SK-N-MC (cell line): ENCODE results near the gene TPRX2.
"Not testable (repeated sequence)": the region's sequence is repeated elsewhere in the genome, so short reads cannot be mapped to it uniquely, and the experiment has no call there.

Experiments
- DNase-seq: peaks from one replicate; pipeline ENCODE4 v3.0.0-alpha.2; 2011; ENCODE audit warnings: low read depth, low spot score
- H3K27ac ChIP-seq: fragments of 200-600 bp; sonication (generic); 2 replicates; pipeline ENCODE4 v1.5.1; 2016; ENCODE audit warnings: mixed run types
- H3K36me3 ChIP-seq: fragments of 200-600 bp; sonication (generic); 2 replicates; pipeline ENCODE4 v1.6.1; 2017; ENCODE audit warnings: antibody characterized with exemption, low read length, mixed read lengths; ENCODE audit not compliant: insufficient read depth
- H3K4me3 ChIP-seq: fragments of 200-600 bp; sonication (generic); 2 replicates; pipeline ENCODE4 v1.5.1; 2016
- H3K9ac ChIP-seq: fragments of 200-600 bp; sonication (generic); 2 replicates; pipeline ENCODE4 v1.8.0; 2017; ENCODE audit warnings: mixed run types, mixed read lengths; ENCODE audit not compliant: insufficient read length
- H3K9me3 ChIP-seq: fragments of 200-600 bp; sonication (generic); 2 replicates; pipeline ENCODE4 v1.6.1; 2017; ENCODE audit warnings: low read depth, mild to moderate bottlenecking, antibody characterized with exemption, low read length, moderate library complexity, mixed read lengths
- EZH2 ChIP-seq: fragments of 200-600 bp; sonication (generic); IDR thresholded peaks from one replicate; pipeline ENCODE4 v1.6.1; 2017; ENCODE audit warnings: antibody characterized with exemption
- FOXP2 ChIP-seq: optimal IDR thresholded peaks from 2 replicates; pipeline ENCODE3; 2011; ENCODE audit warnings: mild to moderate bottlenecking, moderate library complexity; ENCODE audit not compliant: insufficient read depth; ENCODE audit errors: extremely low read length, control extremely low read depth
- POLR2AphosphoS5 ChIP-seq: IDR thresholded peaks from 2 replicates; pipeline ENCODE4 v1.6.1; 2012; ENCODE audit warnings: mild to moderate bottlenecking, low read depth, low read length, borderline replicate concordance

The TPRX2 gene

DNA sequence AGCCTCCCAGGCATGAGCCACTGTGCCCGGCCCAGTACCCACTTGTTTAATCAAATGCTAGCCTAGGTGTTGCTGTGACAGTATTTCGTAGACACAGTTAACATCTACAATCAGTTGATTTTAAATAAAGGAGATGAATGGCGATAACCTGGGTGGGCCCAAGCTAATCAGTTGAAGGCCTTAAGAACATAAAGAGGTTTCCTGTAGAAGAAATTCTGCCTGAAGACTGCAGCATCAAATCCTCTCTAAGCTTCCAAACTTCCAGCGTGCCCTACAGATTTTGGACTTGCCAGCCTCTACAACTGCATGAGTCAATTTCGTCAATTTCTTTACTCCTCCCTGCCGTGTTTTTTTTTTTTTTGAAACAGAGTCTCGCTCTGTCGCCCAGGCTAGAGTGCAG lies 40.3 kb downstream of the TPRX2 start:
- Histone ChIP-seq H3K27ac (no peak overlapping the region), H3K9ac (no peak overlapping the region), H3K4me3 (no peak overlapping the region), H3K36me3 (no peaks in the 10 kb centered on the region), H3K9me3 (peaks cover 2% of the 10 kb centered on the region; the same call in 1 of the 2 replicates)
- TF ChIP-seq FOXP2 (no peak), EZH2 (no peak), POLR2AphosphoS5 (no peak)
- no peak for DNase-seq

DNA sequence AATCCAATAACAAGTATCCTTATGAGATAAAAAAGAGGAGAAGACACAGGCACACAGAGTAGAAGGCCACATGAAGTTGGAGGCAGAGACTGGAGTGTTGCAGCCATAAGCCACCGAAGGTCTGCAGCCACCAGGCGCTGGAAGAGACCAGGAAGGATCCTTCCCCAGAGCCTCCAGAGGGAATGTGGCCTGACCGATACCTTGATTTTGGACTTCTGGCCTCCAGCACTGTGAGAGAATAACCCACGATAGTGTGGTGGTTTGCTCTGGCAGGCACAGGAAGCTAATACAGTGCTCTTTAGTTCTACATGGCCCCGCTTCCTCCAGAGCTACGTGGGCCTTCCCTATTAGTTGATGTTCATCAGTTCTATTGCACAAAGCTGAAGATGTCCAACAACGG lies 42.3 kb downstream of the TPRX2 start:
- Histone ChIP-seq H3K9ac (no peak overlapping the region), H3K36me3 (no peaks in the 10 kb centered on the region), H3K9me3 (peaks cover 2% of the 10 kb centered on the region; the same call in 1 of the 2 replicates), H3K4me3 (no peak overlapping the region), H3K27ac (no peak overlapping the region)
- DNase-seq, result no peak
- TF ChIP-seq POLR2AphosphoS5 (no peak), FOXP2 (no peak), EZH2 (no peak)

DNA sequence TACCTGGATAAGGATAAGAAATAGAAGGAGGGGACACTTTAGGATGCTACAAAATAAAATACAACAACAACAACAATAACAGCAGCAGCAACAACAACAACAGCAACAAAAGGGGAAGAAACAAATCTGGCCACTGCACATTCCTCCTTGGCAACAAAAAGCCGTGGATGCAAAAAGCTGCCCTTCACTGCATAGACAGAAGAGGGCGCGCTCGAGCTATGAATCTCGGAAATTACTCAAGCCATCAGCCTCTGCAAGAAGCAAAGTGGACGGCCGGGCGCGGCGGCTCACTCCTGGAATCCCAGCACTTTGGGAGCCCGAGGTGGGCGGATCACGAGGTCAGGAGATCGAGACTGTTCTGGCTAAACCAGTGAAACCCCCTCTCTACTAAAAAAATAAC lies 50.3 kb downstream of the TPRX2 start:
- not testable (repeated sequence) for H3K4me3 ChIP-seq, H3K27ac ChIP-seq, H3K9me3 ChIP-seq, H3K9ac ChIP-seq, DNase-seq, H3K36me3 ChIP-seq

GRCh38 chr19:47910191-47910590 lies 51.2 kb downstream of the TPRX2 start:
- not testable (repeated sequence) for H3K9me3 ChIP-seq, DNase-seq, H3K27ac ChIP-seq, H3K36me3 ChIP-seq, H3K4me3 ChIP-seq, H3K9ac ChIP-seq
